Natural killer cell treated with Interleukin-12 subunit alpha and Interleukin-12 subunit beta and Interleukin-15 and Interleukin-18, amount 100 ng/mL, for 72 hours (primary cell): ENCODE data around the gene EPB41L4A. TPM values are rescaled to one million over a fixed set of nuclear protein-coding genes. Genes with fewer than 3 reads are reported as not detected.

Source experiments
- ATAC-seq, 2 donors: fragments of 150-1000 bp; cut with Tn5 transposase in 1 of 2; sonication (Bioruptor Pico), chemical (Tn5 transposase) in 1 of 2; 2 replicates each; pipeline ENCODE4 v1.10.0; 2021
- DNase-seq: peaks from one replicate; pipeline ENCODE4 v3.0.0; 2022; ENCODE audit warnings: low spot score
- H3K27ac Mint-ChIP-seq, 2 donors: 1 replicate in 1 of 2; 2 replicates in 1 of 2; pipeline ENCODE4 v1.8.0; 2022; ENCODE audit warnings: mixed read lengths in 2 of 2, mild to moderate bottlenecking in 1 of 2, moderate library complexity in 1 of 2
- H3K27me3 Mint-ChIP-seq, 2 donors: 1 replicate in 1 of 2; 2 replicates in 1 of 2; pipeline ENCODE4 v1.8.0; 2022; ENCODE audit warnings: mixed read lengths in 2 of 2
- H3K36me3 Mint-ChIP-seq: one replicate; pipeline ENCODE4 v1.8.0; 2022; ENCODE audit warnings: mixed read lengths
- H3K4me1 Mint-ChIP-seq, 2 donors: 1 replicate in 1 of 2; 2 replicates in 1 of 2; pipeline ENCODE4 v1.8.0; 2022; ENCODE audit warnings: low read depth in 2 of 2, mixed read lengths in 2 of 2, mild to moderate bottlenecking in 1 of 2
- H3K4me3 Mint-ChIP-seq: one replicate; pipeline ENCODE4 v1.8.0; 2022; ENCODE audit warnings: mixed read lengths
- H3K9me3 Mint-ChIP-seq: 2 replicates; pipeline ENCODE4 v1.8.0; 2022; ENCODE audit warnings: mixed read lengths
- total RNA-seq, 2 donors: library from RNA; stranded (reverse); gene quantifications; one replicate each; pipeline ENCODE4 v1.2.3, GENCODE V29; 2022

The EPB41L4A gene
- total RNA-seq, 2 donors from 2014 or later: 11.7 to 12.7 TPM

DNA sequence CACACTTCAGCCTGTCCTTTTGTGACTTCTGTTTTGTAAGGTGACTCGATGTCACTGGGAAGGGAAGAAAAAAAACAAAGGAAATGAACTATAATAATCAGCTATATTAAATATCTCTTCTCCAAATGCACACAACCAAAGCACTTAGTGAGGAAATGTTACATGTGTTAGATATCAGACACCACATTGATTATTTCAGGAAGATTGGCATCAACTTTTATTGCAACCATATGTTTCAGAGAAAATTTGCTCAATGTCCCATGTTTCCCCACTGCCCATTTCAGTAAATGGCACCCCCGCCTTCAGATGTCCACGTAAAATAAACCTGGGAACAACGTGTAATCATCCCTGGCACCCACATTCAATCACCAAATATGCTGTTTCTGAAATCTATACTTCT lies 151.8 kb downstream of the EPB41L4A start:
- Mint-ChIP-seq H3K36me3 (no peaks in the 10 kb centered on the region), H3K27me3 (peaks cover 0 to 6% of the 10 kb centered on the region in 2 donors), H3K4me3 (no peak overlapping the region), H3K4me1 (peaks cover 6 to 14% of the 10 kb centered on the region in 2 donors), H3K9me3 (no peaks in the 10 kb centered on the region), H3K27ac (no peak overlapping the region)
- DNase-seq (no peak), ATAC-seq (no peak)

DNA sequence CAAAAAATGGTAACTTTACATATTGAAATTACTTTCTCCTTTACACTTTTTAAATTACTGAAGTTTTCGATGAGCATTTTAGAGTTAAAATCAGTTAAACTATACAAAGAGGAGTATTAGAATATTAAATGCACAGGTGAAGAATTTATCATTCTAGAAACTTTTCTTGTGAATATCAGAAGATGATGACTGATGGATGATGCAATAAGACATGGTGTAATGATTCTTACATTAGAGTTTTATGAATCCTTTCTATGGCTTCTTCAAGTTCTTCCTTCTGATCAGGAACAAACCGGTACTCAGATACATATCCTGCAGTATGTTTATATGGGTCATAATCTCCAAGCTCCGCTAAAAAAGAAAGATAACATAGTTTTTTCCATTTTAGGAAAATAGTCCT lies 154.4 kb downstream of the EPB41L4A start:
- no peaks in the 10 kb centered on the region for H3K36me3 Mint-ChIP-seq
- DNase-seq (no peak), ATAC-seq (no peak)
- H3K27ac Mint-ChIP-seq: no peak overlapping the region
- no peak overlapping the region for H3K4me3 Mint-ChIP-seq
- peaks cover 0 to 7% of the 10 kb centered on the region in 2 donors for H3K27me3 Mint-ChIP-seq
- H3K9me3 Mint-ChIP-seq: no peaks in the 10 kb centered on the region
- H3K4me1 Mint-ChIP-seq: peaks cover 1% of the 10 kb centered on the region in 2 donors

DNA sequence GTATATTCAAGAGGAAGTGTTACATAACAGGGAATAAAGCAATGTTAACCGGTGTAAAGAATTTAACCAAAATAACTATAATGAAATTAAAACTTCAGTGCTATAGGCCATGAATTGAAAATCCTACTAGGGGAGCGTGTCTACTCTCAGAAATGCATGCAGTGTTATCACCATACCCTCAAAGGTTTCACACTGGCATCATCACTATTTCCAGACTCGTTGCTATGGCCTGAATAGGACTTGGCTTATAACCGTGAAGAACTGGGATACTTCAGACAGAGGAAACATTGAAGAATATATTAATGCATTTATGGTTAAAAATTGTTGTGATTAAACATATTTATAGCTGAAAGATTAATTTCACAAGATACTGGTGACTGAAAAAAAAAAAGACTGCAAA lies 154.9 kb downstream of the EPB41L4A start:
- H3K4me3 Mint-ChIP-seq: no peak overlapping the region
- ATAC-seq: no peak

DNA sequence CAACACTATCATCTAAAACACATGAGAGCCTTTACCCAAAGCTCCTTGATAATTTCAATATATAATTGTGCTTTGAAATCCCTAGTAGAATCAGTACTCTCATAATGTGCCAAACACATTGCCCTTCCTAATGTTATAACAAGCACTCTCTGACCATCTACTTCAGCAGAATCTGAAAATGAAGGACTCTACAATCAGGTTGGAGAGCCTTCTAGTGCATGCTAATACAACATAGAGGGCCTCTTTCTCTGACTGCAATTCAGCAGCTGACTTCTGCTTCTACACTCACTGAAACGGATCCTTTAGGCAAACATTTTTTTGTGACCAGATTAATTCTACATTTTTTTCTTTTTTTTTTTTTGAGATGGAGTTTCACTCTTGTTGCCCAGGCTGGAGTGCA lies 155.6 kb downstream of the EPB41L4A start:
- DNase-seq: no peak
- no peak for ATAC-seq
- no peak overlapping the region for H3K27ac Mint-ChIP-seq
- no peaks in the 10 kb centered on the region for H3K4me1 Mint-ChIP-seq
- H3K4me3 Mint-ChIP-seq: no peak overlapping the region
- H3K36me3 Mint-ChIP-seq: no peaks in the 10 kb centered on the region
- peaks cover 0 to 9% of the 10 kb centered on the region in 2 donors for H3K27me3 Mint-ChIP-seq
- H3K9me3 Mint-ChIP-seq: no peaks in the 10 kb centered on the region

More for the DNA sequence above, 154.9 kb downstream of the EPB41L4A start:
- no peak for DNase-seq
- H3K27ac Mint-ChIP-seq: no peak overlapping the region
- no peaks in the 10 kb centered on the region for H3K36me3 Mint-ChIP-seq
- H3K27me3 Mint-ChIP-seq: peaks cover 0 to 9% of the 10 kb centered on the region in 2 donors
- H3K4me1 Mint-ChIP-seq: no peaks in the 10 kb centered on the region
- H3K9me3 Mint-ChIP-seq: no peaks in the 10 kb centered on the region

DNA sequence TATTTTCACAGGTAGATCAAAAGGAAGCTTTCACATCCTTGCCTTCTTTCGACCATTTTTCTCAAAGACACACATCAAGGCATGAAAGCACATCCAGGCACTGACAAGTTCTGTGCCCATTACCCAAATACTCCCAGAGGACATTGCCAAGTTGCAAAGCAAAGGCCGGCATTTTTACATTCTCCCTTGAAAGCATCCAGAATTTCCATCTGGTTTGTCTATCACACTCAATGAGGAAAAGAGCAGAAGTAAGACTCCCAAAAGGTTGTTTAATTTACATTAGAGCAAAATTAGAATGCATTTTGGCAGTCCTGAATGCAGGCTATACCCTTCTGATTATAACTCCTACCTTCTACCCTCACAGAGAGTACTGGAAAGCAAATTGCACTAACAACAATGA lies 160.5 kb downstream of the EPB41L4A start:
- no peak overlapping the region for H3K27ac Mint-ChIP-seq
- no peaks in the 10 kb centered on the region for H3K9me3 Mint-ChIP-seq
- H3K4me3 Mint-ChIP-seq: no peak overlapping the region
- ATAC-seq (no peak), DNase-seq (no peak)
- H3K36me3 Mint-ChIP-seq: no peaks in the 10 kb centered on the region
- no peaks in the 10 kb centered on the region for H3K4me1 Mint-ChIP-seq
- peaks cover 0 to 2% of the 10 kb centered on the region in 2 donors for H3K27me3 Mint-ChIP-seq

DNA sequence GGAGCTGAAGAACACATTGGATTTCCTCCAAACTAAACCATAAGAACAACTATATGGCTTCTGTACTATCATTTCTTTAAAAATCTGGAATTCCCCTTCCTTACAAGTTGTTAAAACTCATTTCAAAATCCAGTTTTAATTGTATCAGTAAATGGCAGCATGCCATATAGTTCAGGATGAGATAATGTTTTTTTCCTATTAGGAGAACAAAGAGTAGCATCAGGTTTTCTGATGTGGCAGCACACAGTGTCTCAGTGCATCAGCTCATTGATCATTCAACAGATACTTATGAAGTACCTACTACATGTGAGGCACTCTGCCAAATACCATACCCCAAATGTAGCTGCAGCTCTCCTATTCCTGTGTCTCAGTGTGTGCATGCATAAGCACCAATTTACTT lies 161.1 kb downstream of the EPB41L4A start:
- H3K4me1 Mint-ChIP-seq: no peaks in the 10 kb centered on the region
- H3K27me3 Mint-ChIP-seq: peaks cover 0 to 2% of the 10 kb centered on the region in 2 donors
- no peak overlapping the region for H3K4me3 Mint-ChIP-seq
- no peaks in the 10 kb centered on the region for H3K9me3 Mint-ChIP-seq
- DNase-seq (no peak), ATAC-seq (no peak)
- no peak overlapping the region for H3K27ac Mint-ChIP-seq
- H3K36me3 Mint-ChIP-seq: no peaks in the 10 kb centered on the region

DNA sequence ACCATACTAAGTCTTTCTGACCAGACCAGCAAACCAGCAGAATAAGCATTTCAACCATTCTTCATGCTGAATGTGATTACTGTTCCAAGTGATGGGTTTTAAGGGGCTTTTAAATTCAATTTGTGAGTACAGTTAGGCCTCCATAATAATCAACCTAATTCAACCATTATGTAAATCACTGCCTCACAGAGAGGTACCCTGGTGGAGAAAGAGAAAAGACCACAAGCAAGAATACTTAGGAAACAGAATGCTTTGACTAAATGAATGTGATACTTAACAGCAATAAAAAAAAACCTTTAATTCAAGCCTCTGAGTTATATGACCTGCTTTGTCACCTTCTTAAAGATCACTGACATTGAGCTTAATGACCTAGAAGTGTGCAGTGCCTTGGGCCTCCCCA lies 162.1 kb downstream of the EPB41L4A start:
- H3K9me3 Mint-ChIP-seq: no peaks in the 10 kb centered on the region
- H3K27me3 Mint-ChIP-seq: peaks cover 0 to 2% of the 10 kb centered on the region in 2 donors
- no peak overlapping the region for H3K4me3 Mint-ChIP-seq
- ATAC-seq (no peak), DNase-seq (no peak)
- H3K36me3 Mint-ChIP-seq: no peaks in the 10 kb centered on the region
- no peak overlapping the region for H3K27ac Mint-ChIP-seq
- no peaks in the 10 kb centered on the region for H3K4me1 Mint-ChIP-seq

DNA sequence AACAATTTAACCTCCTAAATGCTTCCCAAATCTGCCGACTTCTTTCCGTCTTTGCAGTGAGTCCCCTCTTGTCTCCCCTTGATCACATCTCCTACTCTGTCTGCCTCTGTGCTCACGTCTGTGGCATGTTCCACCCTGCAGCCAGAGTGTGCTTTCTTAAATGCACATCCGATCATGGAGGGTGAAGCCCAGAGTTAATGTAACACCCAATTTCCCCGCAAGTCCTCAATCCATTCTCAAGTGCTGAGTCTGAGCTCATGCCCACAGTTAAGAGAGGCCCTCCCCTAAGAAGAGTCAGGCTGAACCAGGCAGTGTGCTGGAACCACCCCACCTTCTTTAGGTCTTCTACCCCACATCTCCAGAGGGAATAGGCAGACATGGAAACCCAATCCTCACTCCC lies 164.8 kb downstream of the EPB41L4A start:
- Mint-ChIP-seq H3K4me3 (no peak overlapping the region), H3K9me3 (peaks cover 4% of the 10 kb centered on the region), H3K27ac (no peak overlapping the region), H3K27me3 (no peaks in the 10 kb centered on the region), H3K4me1 (no peaks in the 10 kb centered on the region), H3K36me3 (no peaks in the 10 kb centered on the region)
- no peak for ATAC-seq
- DNase-seq: no peak

DNA sequence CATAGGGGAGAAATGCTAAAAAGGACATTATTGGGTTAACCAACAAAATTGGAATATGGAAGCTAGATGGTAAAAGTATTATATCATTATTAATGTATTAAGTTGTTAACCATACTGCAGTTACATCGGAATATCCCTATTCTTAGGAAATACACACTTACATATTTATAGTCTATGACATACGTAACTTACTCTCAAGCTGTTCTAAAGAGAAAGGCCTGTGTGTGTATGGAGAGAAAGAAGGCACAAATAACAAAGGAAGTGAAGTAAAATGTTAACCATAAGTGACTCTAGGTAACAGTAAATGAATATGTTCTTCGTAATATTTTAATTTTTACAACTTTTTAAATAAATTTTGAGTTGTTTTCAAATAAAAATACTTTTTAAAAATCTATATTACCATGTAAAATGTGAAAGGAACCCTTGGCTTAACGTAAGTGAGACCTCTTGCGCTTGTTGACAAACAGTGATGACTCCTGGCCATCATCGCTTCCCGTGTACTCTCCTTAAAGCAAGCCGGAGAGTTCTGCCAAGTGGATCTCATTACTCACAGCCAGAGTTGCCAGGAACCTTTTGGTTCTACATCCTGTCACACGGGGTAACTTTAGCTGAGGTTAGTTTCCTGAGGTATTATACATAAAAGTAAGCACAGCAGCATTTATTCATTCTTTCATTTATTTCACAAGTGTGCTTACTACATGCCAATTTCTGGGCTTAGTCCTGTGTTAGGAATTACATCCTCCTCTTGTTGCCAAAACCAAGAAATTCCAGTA lies 165.4 kb downstream of the EPB41L4A start:
- Mint-ChIP-seq H3K36me3 (no peaks in the 10 kb centered on the region), H3K9me3 (peaks cover 4% of the 10 kb centered on the region), H3K4me1 (no peaks in the 10 kb centered on the region), H3K27ac (no peak overlapping the region), H3K27me3 (no peaks in the 10 kb centered on the region), H3K4me3 (no peak overlapping the region)
- ATAC-seq (no peak), DNase-seq (no peak)

DNA sequence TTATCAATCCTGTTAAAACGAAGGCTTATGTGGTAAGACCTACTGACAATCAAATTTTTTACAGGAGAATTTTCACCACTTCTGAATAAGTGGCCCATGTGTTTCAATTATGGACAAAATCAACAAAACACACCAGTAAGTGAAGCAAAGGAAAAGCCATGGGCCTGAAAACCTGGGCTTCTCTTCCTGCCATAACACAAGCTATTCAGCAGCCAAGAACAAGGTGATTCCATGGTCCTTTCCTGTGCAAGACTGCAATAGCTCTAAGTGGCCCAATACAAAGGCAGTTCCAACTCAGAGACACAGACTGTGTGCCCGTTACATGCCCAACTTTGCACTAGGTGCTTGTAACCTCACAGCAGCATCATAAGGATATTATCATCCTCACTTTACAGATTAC lies 168.5 kb downstream of the EPB41L4A start:
- no peaks in the 10 kb centered on the region for H3K27me3 Mint-ChIP-seq
- peaks cover 4% of the 10 kb centered on the region for H3K9me3 Mint-ChIP-seq
- ATAC-seq (no peak), DNase-seq (no peak)
- H3K4me3 Mint-ChIP-seq: no peak overlapping the region
- no peaks in the 10 kb centered on the region for H3K36me3 Mint-ChIP-seq
- no peaks in the 10 kb centered on the region for H3K4me1 Mint-ChIP-seq
- H3K27ac Mint-ChIP-seq: no peak overlapping the region

DNA sequence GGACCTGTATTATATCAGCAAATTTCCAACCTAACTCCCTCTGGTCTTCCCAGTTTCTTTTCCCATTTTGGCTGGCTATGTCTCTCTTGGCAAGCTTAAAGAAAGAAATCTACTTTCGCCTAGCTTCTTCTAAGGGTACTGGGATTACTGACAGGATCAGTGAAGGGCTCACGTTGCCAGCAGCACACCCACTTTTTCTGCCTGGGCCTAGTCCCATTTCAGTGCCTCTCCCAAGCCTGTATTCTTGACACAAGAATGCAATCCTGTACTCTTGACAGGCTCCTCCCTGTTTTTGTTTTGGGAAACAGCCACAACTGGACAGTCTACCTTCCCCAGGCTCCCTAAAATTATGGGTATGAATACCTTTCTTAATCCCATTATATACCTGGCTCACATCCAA lies 170.5 kb downstream of the EPB41L4A start:
- H3K36me3 Mint-ChIP-seq: no peaks in the 10 kb centered on the region
- no peaks in the 10 kb centered on the region for H3K4me1 Mint-ChIP-seq
- H3K27ac Mint-ChIP-seq: no peak overlapping the region
- ATAC-seq (no peak), DNase-seq (no peak)
- H3K4me3 Mint-ChIP-seq: no peak overlapping the region
- H3K27me3 Mint-ChIP-seq: peaks cover 0 to 3% of the 10 kb centered on the region in 2 donors
- H3K9me3 Mint-ChIP-seq: peaks cover 4% of the 10 kb centered on the region

DNA sequence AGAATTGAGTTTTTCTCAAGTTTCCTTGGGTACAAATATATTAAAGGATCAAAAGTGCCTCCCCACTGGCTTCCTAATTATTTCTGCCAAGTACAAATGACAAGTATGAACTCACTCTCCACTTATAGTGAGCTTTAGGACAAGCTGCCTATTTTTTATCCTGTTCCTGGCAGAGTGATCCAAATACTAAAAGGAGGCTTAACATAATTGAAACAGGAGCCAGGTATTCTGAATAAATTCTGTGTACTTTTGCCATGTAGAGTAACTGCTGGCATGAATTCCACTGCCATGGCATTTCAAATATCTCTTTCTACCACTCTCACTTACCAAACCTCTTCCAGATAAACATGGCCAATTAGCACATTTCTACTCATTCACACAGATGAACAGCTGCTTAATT lies 171.1 kb downstream of the EPB41L4A start:
- ATAC-seq (no peak), DNase-seq (no peak)
- no peak overlapping the region for H3K4me3 Mint-ChIP-seq
- no peaks in the 10 kb centered on the region for H3K36me3 Mint-ChIP-seq
- H3K9me3 Mint-ChIP-seq: peaks cover 4% of the 10 kb centered on the region
- H3K27ac Mint-ChIP-seq: no peak overlapping the region
- H3K27me3 Mint-ChIP-seq: peaks cover 0 to 3% of the 10 kb centered on the region in 2 donors
- H3K4me1 Mint-ChIP-seq: no peaks in the 10 kb centered on the region

DNA sequence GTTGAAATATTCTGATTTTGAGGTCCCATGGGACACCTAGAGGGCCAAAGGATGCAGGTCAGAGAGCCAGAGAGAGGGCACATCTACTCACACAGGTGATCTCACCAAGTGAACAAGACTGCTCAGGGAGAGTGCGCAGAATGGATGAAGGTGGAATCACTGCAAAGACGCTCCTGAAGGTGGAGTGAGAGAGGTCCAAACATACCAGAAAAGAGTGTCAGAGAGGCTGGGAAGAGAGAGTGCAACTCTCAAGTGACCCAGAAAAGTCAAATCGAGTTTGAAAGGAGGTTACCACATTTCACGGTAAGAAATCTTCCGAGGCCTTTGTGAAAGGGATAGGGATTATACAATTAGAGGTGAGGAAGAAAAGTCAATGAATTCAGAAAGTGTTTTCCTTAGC lies 173.4 kb downstream of the EPB41L4A start:
- Mint-ChIP-seq H3K9me3 (no peaks in the 10 kb centered on the region), H3K27ac (no peak overlapping the region), H3K4me1 (no peaks in the 10 kb centered on the region), H3K36me3 (no peaks in the 10 kb centered on the region), H3K4me3 (no peak overlapping the region), H3K27me3 (peaks cover 0 to 3% of the 10 kb centered on the region in 2 donors)
- no peak for ATAC-seq
- DNase-seq: no peak

DNA sequence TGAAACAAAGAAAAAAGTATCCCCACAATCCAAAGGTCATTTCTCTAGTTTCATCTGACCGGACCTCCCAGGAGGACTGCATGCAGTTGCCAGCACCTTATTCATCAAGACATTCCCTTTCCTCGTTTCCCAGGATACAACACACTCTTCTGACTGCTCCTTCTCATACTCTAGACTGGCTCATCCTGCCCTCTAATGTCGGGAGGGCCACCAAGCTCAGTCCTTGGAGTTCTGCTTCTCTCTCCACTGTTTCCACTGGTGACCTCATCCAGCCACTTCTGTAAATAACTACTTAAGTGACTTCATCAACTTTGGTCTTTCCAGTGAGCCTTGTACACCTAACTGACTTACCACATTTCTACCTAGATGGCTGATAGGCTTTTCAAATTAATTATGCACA lies 179.1 kb downstream of the EPB41L4A start:
- Mint-ChIP-seq H3K27me3 (peaks cover 0 to 9% of the 10 kb centered on the region in 2 donors), H3K4me3 (no peak overlapping the region), H3K4me1 (no peaks in the 10 kb centered on the region), H3K36me3 (no peaks in the 10 kb centered on the region), H3K9me3 (no peaks in the 10 kb centered on the region), H3K27ac (no peak overlapping the region)
- no peak for DNase-seq
- ATAC-seq: no peak

DNA sequence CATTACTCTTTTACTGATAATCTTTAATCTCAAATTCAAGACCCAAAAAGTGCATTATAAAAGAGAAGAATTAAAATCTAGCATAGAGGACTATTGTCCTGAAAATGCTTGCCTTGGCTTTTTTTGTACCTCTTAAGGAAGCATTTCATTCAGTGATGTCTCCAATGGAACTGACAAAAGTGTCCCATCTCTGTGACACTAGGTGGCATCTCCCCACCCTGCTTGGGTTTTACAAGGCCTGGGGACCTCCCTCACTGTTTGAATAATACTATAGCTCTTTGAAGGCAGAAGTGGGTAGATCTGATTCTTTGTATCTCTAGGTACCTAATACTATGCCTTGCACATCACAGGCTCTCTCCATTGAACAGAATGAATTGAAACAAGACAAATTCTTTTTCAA lies 180.6 kb downstream of the EPB41L4A start:
- Mint-ChIP-seq H3K36me3 (no peaks in the 10 kb centered on the region), H3K27me3 (peaks cover 0 to 6% of the 10 kb centered on the region in 2 donors), H3K27ac (no peak overlapping the region), H3K4me3 (no peak overlapping the region), H3K9me3 (no peaks in the 10 kb centered on the region), H3K4me1 (no peaks in the 10 kb centered on the region)
- ATAC-seq (no peak), DNase-seq (no peak)
